Adrenal gland (tissue), 12 donors: Measurements from ENCODE around the gene AP2A2. TPM values are rescaled to one million over a fixed set of nuclear protein-coding genes. Genes with fewer than 3 reads are reported as not detected.

ENCODE experiments used
- DNase-seq, 7 donors: peaks; one replicate each; pipeline ENCODE4 v3.0.0-alpha.2; 2019 to 2020
- H3K27ac ChIP-seq, 5 donors: fragments of 200-600 bp; sonication (generic) in 4 of 5; 1 replicate in 3 of 5; 2 replicates in 2 of 5; pipeline versions ENCODE4 v1.5.1 to v1.8.0; 2016 to 2020; ENCODE audit warnings: mild to moderate bottlenecking in 1 of 5
- H3K27me3 ChIP-seq: fragments of 200-600 bp; 2 replicates; pipeline ENCODE4 v1.8.0; 2021
- H3K36me3 ChIP-seq, 2 donors: fragments of 200-600 bp; replicated peaks in 1 of 2; 1 replicate in 1 of 2; 2 replicates in 1 of 2; pipeline versions ENCODE4 v1.5.1 to v1.8.0; 2018 to 2022
- H3K4me1 ChIP-seq, 2 donors: fragments of 200-600 bp; replicated peaks in 1 of 2; 1 replicate in 1 of 2; 2 replicates in 1 of 2; pipeline versions ENCODE4 v1.5.1 to v1.8.0; 2018 to 2021
- H3K4me3 ChIP-seq, 4 donors: fragments of 200-600 bp; sonication (generic) in 3 of 4; one replicate each; pipeline ENCODE4 v1.5.1; 2016 to 2018
- H3K9me3 ChIP-seq, 3 donors: fragments of 200-600 bp; sonication (generic) in 1 of 3; replicated peaks in 1 of 3; 1 replicate in 2 of 3; 2 replicates in 1 of 3; pipeline versions ENCODE4 v1.5.1 to v1.8.0; 2016 to 2021
- POLR2A ChIP-seq, 2 donors: fragments of 450-650 bp; IDR thresholded peaks; one replicate each; pipeline ENCODE4 v1.6.1; 2017; ENCODE audit warnings: antibody characterized with exemption in 2 of 2, mild to moderate bottlenecking in 2 of 2, moderate library complexity in 1 of 2
- WGBS, 4 donors: extraction: QIAGEN DNeasy Blood & Tissue Kit in 2 of 4; methylation state at CpG; one replicate each; pipeline versions ENCODE4 v1.1.5 to v1.1.7; 2013 to 2017; 5-methylcytosine and 5-hydroxymethylcytosine counted together
- intact Hi-C, 2 donors: fragments of 100-400 bp; cut with DNase I; formaldehyde crosslinking; loops; one replicate each; pipeline versions ENCODE4 v1.14.1 to v1.15.0; 2022 to 2023
- polyA plus RNA-seq, 3 donors: library from polyadenylated mRNA; stranded (reverse); fragments of 200-250 nt in 2 of 3; fragments of 350-450 nt in 1 of 3; fragmentation: Illumina TruSeq in 1 of 3; extraction: RNeasy Lipid Tissue Mini Kit (QIAGEN cat#74804) in 1 of 3; gene quantifications; one replicate each; pipeline ENCODE4 v1.2.3, GENCODE V29; 2013 to 2014
- small RNA-seq, 2 donors: library from RNA; depleted of rRNA; stranded (forward); fragments of <200 nt; gene quantifications; one replicate each; pipeline ENCODE3, GENCODE V24; 2016
- total RNA-seq, 9 donors: library from RNA; depleted of rRNA in 4 of 9; stranded (reverse); fragments of >200 nt in 4 of 9; fragments of 120-200 nt in 1 of 9; fragmentation: NEBNext Ultra II Directional in 1 of 9; extraction: Animal tissue kit (Norgen Biotek cat#: 25700) in 1 of 9; gene quantifications; one replicate each; pipeline versions ENCODE4 v1.1.0 to v1.2.4, GENCODE V29; 2013 to 2023
- TF ChIP-seq, protein P1 (sequence below), 6 experiments: fragments of 450-650 bp in 4 of 6; fragments of 200-600 bp in 2 of 6; sonication (generic) in 1 of 6; IDR thresholded peaks; 1 replicate in 5 of 6; 2 replicates in 1 of 6; pipeline versions ENCODE4 v1.5.1 to v1.8.0; 2016 to 2021; ENCODE audit warnings: antibody characterized with exemption in 6 of 6, mild to moderate bottlenecking in 2 of 6, moderate library complexity in 1 of 6
- donor health status: healthy with polysubstance abuse.
- donor health status: Bipolar disorder and iron deficiency.
- donor health status: DM: yes; HTN: yes; CAD: no.
- donor health status: DM: no; HTN: no; CAD: no.
- donor health status: DM: no; HTN: no; CAD: no.
- donor health status: DM: yes; HTN: yes; CAD: no.

AP2A2 gene
- total and polyA plus RNA-seq, 12 donors, result 15.3 to 115 (median 73.1) TPM

DNA sequence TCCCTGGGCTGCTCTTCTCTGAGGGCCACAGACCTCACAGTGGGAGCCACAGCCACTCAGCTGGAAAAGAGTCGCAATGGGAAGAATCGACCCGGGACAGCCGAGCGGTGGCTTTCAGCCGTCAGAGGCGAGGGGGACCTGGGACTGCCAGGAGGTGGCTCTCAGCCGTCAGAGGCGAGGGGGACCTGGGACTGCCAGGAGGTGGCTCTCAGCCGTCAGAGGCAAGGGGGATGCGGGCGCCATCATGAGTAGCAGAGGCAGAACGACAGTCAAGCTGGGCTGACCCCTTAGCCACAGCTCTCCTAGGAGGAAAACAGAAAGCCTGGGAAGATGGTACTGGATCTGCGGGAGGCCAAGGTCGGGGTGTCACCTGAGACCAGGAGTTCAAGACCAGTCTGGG is 134.1 kb downstream of the AP2A2 start:
- no peak overlapping the region for H3K27ac ChIP-seq
- intact Hi-C loops, result no loop called here
- 68 to 94% (median 75%) methylated on average over 5 to 15 of the region's 15 CpGs for WGBS, 4 donors

DNA sequence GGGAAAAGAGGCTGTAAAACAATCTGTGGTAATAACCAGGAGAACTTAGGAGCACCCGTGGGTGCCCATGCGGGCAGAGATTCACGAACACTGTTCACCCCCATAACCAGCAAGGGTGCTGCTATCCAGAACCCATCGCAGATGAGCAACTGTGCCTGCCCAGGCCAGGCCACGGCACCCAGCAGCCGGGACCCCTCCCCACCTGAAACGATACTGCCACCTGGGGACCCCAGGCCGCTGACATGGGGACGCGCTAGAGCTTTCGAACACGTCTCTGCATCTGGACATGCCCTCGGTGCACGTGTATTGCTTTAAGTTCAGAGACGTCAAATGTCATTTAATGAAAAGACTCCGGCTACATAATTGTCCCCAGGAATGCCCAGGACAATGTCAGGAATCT is 134.7 kb downstream of the AP2A2 start:
- DNase-seq, result peak in 2 of 7 donors; percentile 4 to 13
- H3K27me3 ChIP-seq, result no peaks in the 10 kb centered on the region
- no peaks in the 10 kb centered on the region for H3K4me1 ChIP-seq
- TF ChIP-seq, protein P1, sequence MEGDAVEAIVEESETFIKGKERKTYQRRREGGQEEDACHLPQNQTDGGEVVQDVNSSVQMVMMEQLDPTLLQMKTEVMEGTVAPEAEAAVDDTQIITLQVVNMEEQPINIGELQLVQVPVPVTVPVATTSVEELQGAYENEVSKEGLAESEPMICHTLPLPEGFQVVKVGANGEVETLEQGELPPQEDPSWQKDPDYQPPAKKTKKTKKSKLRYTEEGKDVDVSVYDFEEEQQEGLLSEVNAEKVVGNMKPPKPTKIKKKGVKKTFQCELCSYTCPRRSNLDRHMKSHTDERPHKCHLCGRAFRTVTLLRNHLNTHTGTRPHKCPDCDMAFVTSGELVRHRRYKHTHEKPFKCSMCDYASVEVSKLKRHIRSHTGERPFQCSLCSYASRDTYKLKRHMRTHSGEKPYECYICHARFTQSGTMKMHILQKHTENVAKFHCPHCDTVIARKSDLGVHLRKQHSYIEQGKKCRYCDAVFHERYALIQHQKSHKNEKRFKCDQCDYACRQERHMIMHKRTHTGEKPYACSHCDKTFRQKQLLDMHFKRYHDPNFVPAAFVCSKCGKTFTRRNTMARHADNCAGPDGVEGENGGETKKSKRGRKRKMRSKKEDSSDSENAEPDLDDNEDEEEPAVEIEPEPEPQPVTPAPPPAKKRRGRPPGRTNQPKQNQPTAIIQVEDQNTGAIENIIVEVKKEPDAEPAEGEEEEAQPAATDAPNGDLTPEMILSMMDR (IDR thresholded peaks at IDR 0.05), result no peak
- no peak for TF ChIP-seq POLR2A (IDR thresholded peaks at IDR 0.05)
- WGBS, 4 donors, result 81 to 87% (median 86%) methylated on average over 16 of the region's 16 CpGs
- no peaks in the 10 kb centered on the region for H3K9me3 ChIP-seq
- H3K4me3 ChIP-seq, result no peak overlapping the region
- H3K36me3 ChIP-seq, result no peaks in the 10 kb centered on the region
- no peak overlapping the region for H3K27ac ChIP-seq
- intact Hi-C loops, result no loop called here

More for the DNA sequence above, 134.1 kb downstream of the AP2A2 start:
- Histone ChIP-seq H3K27me3 (no peaks in the 10 kb centered on the region), H3K4me1 (no peaks in the 10 kb centered on the region), H3K4me3 (no peak overlapping the region), H3K36me3 (no peaks in the 10 kb centered on the region), H3K9me3 (no peaks in the 10 kb centered on the region)
- no peak for DNase-seq
- no peak for TF ChIP-seq POLR2A (IDR thresholded peaks at IDR 0.05)
- TF ChIP-seq, protein P1 (IDR thresholded peaks at IDR 0.05), result no peak

DNA sequence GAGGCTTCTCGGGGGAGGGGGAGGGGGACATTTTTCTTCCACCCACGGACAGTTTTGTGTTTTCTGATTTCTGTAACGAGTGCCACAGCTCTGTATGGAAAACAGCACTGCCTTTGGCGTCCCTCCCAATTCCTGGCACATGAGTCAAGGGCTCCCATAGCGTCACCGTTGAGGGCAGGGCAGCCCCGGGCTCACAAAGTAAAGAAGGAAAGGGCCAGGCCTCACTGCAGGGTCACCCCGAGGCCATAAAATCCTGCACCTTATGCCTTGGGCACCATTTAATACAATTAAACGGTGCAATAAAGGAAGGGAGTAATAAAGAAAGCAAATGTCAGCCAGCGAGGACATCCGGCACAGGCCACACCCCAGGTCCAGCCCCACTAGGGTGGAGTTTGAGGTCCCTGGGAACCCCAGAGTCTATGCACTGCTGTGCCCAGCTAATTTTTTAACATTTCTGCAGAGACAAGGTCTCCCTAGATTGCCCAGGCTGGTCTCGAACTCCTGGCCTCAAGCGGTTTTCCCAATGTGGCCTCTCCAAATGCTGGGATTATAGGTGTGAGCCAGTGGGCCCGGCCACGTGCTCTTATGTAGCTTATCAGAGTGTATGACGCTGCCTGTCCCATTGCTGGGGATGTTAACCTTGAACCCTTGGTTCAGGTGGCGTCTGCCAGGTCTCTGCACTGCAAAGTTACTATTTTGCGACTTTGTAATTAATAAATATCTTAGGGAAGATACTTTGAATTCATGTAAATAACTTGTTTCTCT is 135.4 kb downstream of the AP2A2 start:
- DNase-seq, result peak in 5 of 7 donors; percentile 11 to 69 (median 45)
- intact Hi-C loops, result no loop called here
- no peak for TF ChIP-seq POLR2A (IDR thresholded peaks at IDR 0.05)
- TF ChIP-seq, protein P1 (IDR thresholded peaks at IDR 0.05), result no peak
- H3K9me3 ChIP-seq, result no peaks in the 10 kb centered on the region
- no peaks in the 10 kb centered on the region for H3K27me3 ChIP-seq
- WGBS, 4 donors, result 61 to 66% (median 63%) methylated on average over 18 of the region's 18 CpGs
- H3K4me3 ChIP-seq, result no peak overlapping the region
- no peak overlapping the region for H3K27ac ChIP-seq
- H3K4me1 ChIP-seq, result no peaks in the 10 kb centered on the region
- H3K36me3 ChIP-seq, result no peaks in the 10 kb centered on the region

Small RNAs within 50 kb of the gene (small RNA-seq; reads per million reads assigned to genes)
- gene RNU6-1025P, result 0 reads per million in 2 donors

Other genes with a start within 250 kb of the AP2A2 start
- gene DEAF1, start 230.6 kb upstream of the AP2A2 start, total RNA-seq, result 10 to 100 TPM; 32.8 to 57.3 (median 54.8) TPM
- 100 to 1,000 TPM in 1 of 3 donors, 10 to 100 TPM in 2; 20.6 to 131 (median 67.0) TPM for gene DEAF1, start 230.6 kb upstream of the AP2A2 start, polyA plus RNA-seq
- gene TMEM80, start 230.1 kb upstream of the AP2A2 start, total RNA-seq, result 10 to 100 TPM; 11.1 to 85.3 (median 33.8) TPM
- gene TMEM80, start 230.1 kb upstream of the AP2A2 start, polyA plus RNA-seq, result 10 to 100 TPM; 14.8 to 33.8 (median 26.0) TPM
- 10 to 100 TPM in 8 of 9 donors, 1 to 10 TPM in 1; 2.7 to 57.7 (median 34.3) TPM for gene EPS8L2, start 219.6 kb upstream of the AP2A2 start, total RNA-seq
- gene EPS8L2, start 219.6 kb upstream of the AP2A2 start, polyA plus RNA-seq, result 10 to 100 TPM in 2 of 3 donors, 1 to 10 TPM in 1; 9.7 to 51.9 (median 25.6) TPM
- 100 to 1,000 TPM in 8 of 9 donors, 10 to 100 TPM in 1; 83.2 to 167 (median 153) TPM for gene TALDO1, start 178.4 kb upstream of the AP2A2 start, total RNA-seq
- 100 to 1,000 TPM in 2 of 3 donors, 10 to 100 TPM in 1; 64.3 to 117 (median 100) TPM for gene TALDO1, start 178.4 kb upstream of the AP2A2 start, polyA plus RNA-seq
- gene GATD1, start 148.4 kb upstream of the AP2A2 start, total RNA-seq, result 100 to 1,000 TPM in 4 of 9 donors, 10 to 100 TPM in 5; 33.7 to 156 (median 93.4) TPM
- gene GATD1, start 148.4 kb upstream of the AP2A2 start, polyA plus RNA-seq, result 100 to 1,000 TPM in 1 of 3 donors, 10 to 100 TPM in 2; 20.3 to 176 (median 49.3) TPM
- 1 to 10 TPM in 3 of 9 donors, under 1 TPM in 2, not detected in 4; 0.42 to 4.9 (median 1.9) TPM for gene CEND1, start 135.8 kb upstream of the AP2A2 start, total RNA-seq
- gene CEND1, start 135.8 kb upstream of the AP2A2 start, polyA plus RNA-seq, result 10 to 100 TPM in 1 of 3 donors, 1 to 10 TPM in 2; 1.6 to 14.5 (median 4.2) TPM
- 10 to 100 TPM in 7 of 9 donors, 1 to 10 TPM in 2; 8.2 to 41.3 (median 16.5) TPM for gene SLC25A22, start 127.6 kb upstream of the AP2A2 start, total RNA-seq
- gene SLC25A22, start 127.6 kb upstream of the AP2A2 start, polyA plus RNA-seq, result 10 to 100 TPM in 2 of 3 donors, 1 to 10 TPM in 1; 7.7 to 18.8 (median 14.0) TPM
- 10 to 100 TPM in 4 of 9 donors, 1 to 10 TPM in 5; 3.5 to 28.8 (median 9.8) TPM for gene PIDD1, start 120.6 kb upstream of the AP2A2 start, total RNA-seq
- 100 to 1,000 TPM in 1 of 3 donors, 10 to 100 TPM in 1, under 1 TPM in 1; 0.93 to 110 (median 51.7) TPM for gene PIDD1, start 120.6 kb upstream of the AP2A2 start, polyA plus RNA-seq
- gene RPLP2, start 115.9 kb upstream of the AP2A2 start, total RNA-seq, result 1,000 to 10,000 TPM in 5 of 9 donors, 100 to 1,000 TPM in 4; 190 to 2,046 (median 1,036) TPM
- 1,000 to 10,000 TPM in 2 of 3 donors, 100 to 1,000 TPM in 1; 496 to 2,473 (median 1,460) TPM for gene RPLP2, start 115.9 kb upstream of the AP2A2 start, polyA plus RNA-seq
- 100 to 1,000 TPM in 4 of 9 donors, 10 to 100 TPM in 5; 24.1 to 311 (median 89.4) TPM for gene PNPLA2, start 107.0 kb upstream of the AP2A2 start, total RNA-seq
- 100 to 1,000 TPM in 2 of 3 donors, 10 to 100 TPM in 1; 46.2 to 403 (median 162) TPM for gene PNPLA2, start 107.0 kb upstream of the AP2A2 start, polyA plus RNA-seq
- gene CRACR2B, start 98.0 kb upstream of the AP2A2 start, total RNA-seq, result 10 to 100 TPM in 7 of 9 donors, 1 to 10 TPM in 2; 5.9 to 22.6 (median 14.2) TPM
- gene CRACR2B, start 98.0 kb upstream of the AP2A2 start, polyA plus RNA-seq, result 10 to 100 TPM in 2 of 3 donors, 1 to 10 TPM in 1; 1.0 to 91.3 (median 39.3) TPM
- gene CD151, start 92.9 kb upstream of the AP2A2 start, total RNA-seq, result 100 to 1,000 TPM; 182 to 387 (median 326) TPM
- 100 to 1,000 TPM; 111 to 268 (median 246) TPM for gene CD151, start 92.9 kb upstream of the AP2A2 start, polyA plus RNA-seq
- 100 to 1,000 TPM in 5 of 9 donors, 10 to 100 TPM in 4; 26.2 to 206 (median 121) TPM for gene POLR2L, start 83.3 kb upstream of the AP2A2 start, total RNA-seq
- gene POLR2L, start 83.3 kb upstream of the AP2A2 start, polyA plus RNA-seq, result 100 to 1,000 TPM in 1 of 3 donors, 10 to 100 TPM in 2; 43.3 to 163 (median 96.5) TPM
- gene TSPAN4, start 83.0 kb upstream of the AP2A2 start, total RNA-seq, result 100 to 1,000 TPM in 2 of 9 donors, 10 to 100 TPM in 7; 19.4 to 207 (median 71.8) TPM
- gene TSPAN4, start 83.0 kb upstream of the AP2A2 start, polyA plus RNA-seq, result 10 to 100 TPM in 2 of 3 donors, 1 to 10 TPM in 1; 5.2 to 50.4 (median 41.2) TPM
- 100 to 1,000 TPM in 5 of 9 donors, 10 to 100 TPM in 4; 46.0 to 220 (median 100) TPM for gene CHID1, start 15.1 kb upstream of the AP2A2 start, total RNA-seq
- gene CHID1, start 15.1 kb upstream of the AP2A2 start, polyA plus RNA-seq, result 10 to 100 TPM; 39.2 to 60.1 (median 56.3) TPM
- under 1 TPM in 3 of 9 donors, not detected in 6; under 0.01 to 0.04 (median 0.04) TPM for gene MUC6, start 110.8 kb downstream of the AP2A2 start, total RNA-seq
- gene MUC6, start 110.8 kb downstream of the AP2A2 start, polyA plus RNA-seq, result under 1 TPM in 2 of 3 donors, not detected in 1; 0.13 to 0.72 TPM
- gene MUC2, start 149.0 kb downstream of the AP2A2 start, total RNA-seq, result under 1 TPM in 4 of 9 donors, not detected in 5; 0.04 to 0.31 (median 0.20) TPM
- under 1 TPM in 1 of 3 donors, not detected in 2; under 0.01 TPM for gene MUC2, start 149.0 kb downstream of the AP2A2 start, polyA plus RNA-seq
- under 1 TPM in 2 of 9 donors, not detected in 7; under 0.01 TPM for gene MUC5AC, start 232.1 kb downstream of the AP2A2 start, total RNA-seq
- under 1 TPM in 1 of 3 donors, not detected in 2; under 0.01 TPM for gene MUC5AC, start 232.1 kb downstream of the AP2A2 start, polyA plus RNA-seq